H1 (cell line): ENCODE measurements around the gene RNF26. TPM values are rescaled to one million over a fixed set of nuclear protein-coding genes. Genes with fewer than 3 reads are reported as not detected.

ENCODE experiments used
- CTCF ChIA-PET: fragments of 300-600 bp; sonication (Branson Sonifier 250); formaldehyde crosslinking; loops from one replicate; lab custom pipeline; 2021; ENCODE audit not compliant: partially characterized antibody; lab: Charles Lee
- POLR2A ChIA-PET: fragments of 300-600 bp; sonication (Branson Sonifier 250); formaldehyde crosslinking; loops from one replicate; lab custom pipeline; 2021; ENCODE audit warnings: inconsistent platforms; ENCODE audit not compliant: partially characterized antibody; lab: Charles Lee
- DNase-seq, 2 experiments: peaks; one replicate each; pipeline versions ENCODE4 v3.0.0 to v3.0.0-alpha.2; 2010 to 2022; ENCODE audit warnings: low spot score in 2 of 2, low read depth in 1 of 2, mixed read lengths in 1 of 2
- FAIRE-seq: peaks from 2 replicates; lab custom pipeline; 2011; peaks lifted over from hg19 to GRCh38; lab: Jason Lieb, UNC
- H2AFZ ChIP-seq: 2 replicates; pipeline ENCODE4 v1.8.1; 2012; ENCODE audit warnings: low read length, inconsistent platforms
- H2AK5ac ChIP-seq: 2 replicates; pipeline ENCODE4 v1.6.1; 2013; ENCODE audit warnings: low read depth, low read length
- H2BK120ac ChIP-seq: replicated peaks from 2 replicates; pipeline ENCODE3; 2013; ENCODE audit warnings: low read depth, low read length, inconsistent platforms
- H2BK12ac ChIP-seq: 2 replicates; pipeline ENCODE4 v1.6.1; 2013; ENCODE audit warnings: low read depth, low read length
- H2BK15ac ChIP-seq: 2 replicates; pipeline ENCODE4 v1.6.1; 2013; ENCODE audit warnings: low read length
- H2BK20ac ChIP-seq: 2 replicates; pipeline ENCODE4 v1.6.1; 2013; ENCODE audit warnings: low read length
- H2BK5ac ChIP-seq: 2 replicates; pipeline ENCODE4 v1.6.1; 2013; ENCODE audit warnings: low read depth, low read length
- H3K14ac ChIP-seq: 2 replicates; pipeline ENCODE4 v1.6.1; 2013; ENCODE audit warnings: inconsistent platforms; ENCODE audit not compliant: insufficient read length
- H3K18ac ChIP-seq: 2 replicates; pipeline ENCODE4 v1.6.1; 2013; ENCODE audit warnings: low read length; ENCODE audit errors: extremely low read depth
- H3K23ac ChIP-seq: 2 replicates; pipeline ENCODE4 v1.6.1; 2013; ENCODE audit warnings: inconsistent platforms; ENCODE audit not compliant: insufficient read length
- H3K23me2 ChIP-seq: 2 replicates; pipeline ENCODE4 v1.6.1; 2013; ENCODE audit warnings: low read depth, low read length
- H3K27ac ChIP-seq: 2 replicates; pipeline ENCODE4 v1.6.1; 2011; ENCODE audit warnings: low read depth, low read length, inconsistent platforms
- H3K27me3 ChIP-seq, 4 experiments: replicated peaks in 1 of 4; 1 replicate in 1 of 4; 2 replicates in 3 of 4; pipeline versions ENCODE4 v1.6.1 to v1.8.1; 2011 to 2013; ENCODE audit warnings: low read length in 3 of 4, mild to moderate bottlenecking in 3 of 4, inconsistent platforms in 2 of 4, mixed read lengths in 2 of 4, moderate library complexity in 1 of 4; ENCODE audit not compliant: control insufficient read depth in 3 of 4, insufficient read depth in 3 of 4; ENCODE audit errors: extremely low read depth in 1 of 4
- H3K36me3 ChIP-seq, 4 experiments: 2 replicates each; pipeline versions ENCODE4 v1.6.1 to v1.8.1; 2011 to 2013; ENCODE audit warnings: mild to moderate bottlenecking in 4 of 4, low read length in 3 of 4, moderate library complexity in 2 of 4, control low read depth in 1 of 4, inconsistent platforms in 1 of 4; ENCODE audit not compliant: insufficient read depth in 4 of 4, control insufficient read depth in 2 of 4
- H3K4ac ChIP-seq: replicated peaks from 2 replicates; pipeline ENCODE3; 2013; ENCODE audit warnings: low read length, low read depth, mixed read lengths, inconsistent platforms; ENCODE audit not compliant: insufficient read length
- H3K4me1 ChIP-seq, 4 experiments: replicated peaks in 1 of 4; 1 replicate in 1 of 4; 2 replicates in 3 of 4; pipeline versions ENCODE4 v1.6.1 to v1.8.1; 2011 to 2013; ENCODE audit warnings: low read length in 3 of 4, inconsistent platforms in 2 of 4, mixed read lengths in 1 of 4; ENCODE audit not compliant: insufficient read depth in 4 of 4, control insufficient read depth in 3 of 4
- H3K4me2 ChIP-seq, 2 experiments: 2 replicates each; pipeline versions ENCODE4 v1.6.1 to v1.8.1; 2011 to 2013; ENCODE audit warnings: low read depth in 2 of 2, low read length in 2 of 2, control low read depth in 1 of 2, inconsistent platforms in 1 of 2, mild to moderate bottlenecking in 1 of 2; ENCODE audit not compliant: insufficient read depth in 1 of 2
- H3K4me3 ChIP-seq, 4 experiments: fragments of 200-600, 300-600 bp in 1 of 4; sonication (generic), shearing (Covaris generic), sonication (Bioruptor Twin) in 1 of 4; 2 replicates each; pipeline versions ENCODE4 v1.5.1 to v1.8.1; 2011 to 2016; ENCODE audit warnings: low read length in 4 of 4, low read depth in 3 of 4, control low read depth in 2 of 4, inconsistent platforms in 2 of 4, mild to moderate bottlenecking in 2 of 4, mixed read lengths in 1 of 4, moderate library complexity in 1 of 4; ENCODE audit not compliant: insufficient read depth in 2 of 4; ENCODE audit errors: extremely low read depth in 1 of 4
- H3K56ac ChIP-seq: replicated peaks from 2 replicates; pipeline ENCODE3; 2013; ENCODE audit warnings: low read depth, mild to moderate bottlenecking, mixed read lengths, low read length, inconsistent platforms; ENCODE audit not compliant: insufficient read length
- H3K79me1 ChIP-seq: 2 replicates; pipeline ENCODE4 v1.6.1; 2013; ENCODE audit warnings: low read depth, low read length, control low read depth
- H3K79me2 ChIP-seq, 2 experiments: 2 replicates each; pipeline versions ENCODE4 v1.6.1 to v1.8.1; 2012 to 2013; ENCODE audit warnings: low read length in 2 of 2, mild to moderate bottlenecking in 2 of 2, inconsistent platforms in 1 of 2; ENCODE audit not compliant: insufficient read depth in 2 of 2, control insufficient read depth in 1 of 2
- H3K9ac ChIP-seq, 4 experiments: replicated peaks in 1 of 4; 1 replicate in 1 of 4; 2 replicates in 3 of 4; pipeline versions ENCODE4 v1.6.1 to v1.8.1; 2011 to 2013; ENCODE audit warnings: low read depth in 3 of 4, low read length in 3 of 4, control low read depth in 2 of 4, mild to moderate bottlenecking in 2 of 4, moderate library complexity in 2 of 4, inconsistent platforms in 1 of 4; ENCODE audit errors: extremely low read depth in 1 of 4
- H3K9me3 ChIP-seq, 2 experiments: 2 replicates each; pipeline versions ENCODE4 v1.6.1 to v1.8.1; 2012 to 2013; ENCODE audit warnings: mild to moderate bottlenecking in 2 of 2, moderate library complexity in 2 of 2, control low read depth in 1 of 2, inconsistent platforms in 1 of 2, low read depth in 1 of 2, low read length in 1 of 2, mixed read lengths in 1 of 2; ENCODE audit not compliant: insufficient read depth in 2 of 2
- H4K20me1 ChIP-seq, 2 experiments: replicated peaks in 1 of 2; 2 replicates each; pipeline versions ENCODE3 to v1.8.1; 2011 to 2013; ENCODE audit warnings: inconsistent platforms in 2 of 2, low read length in 2 of 2, mild to moderate bottlenecking in 1 of 2; ENCODE audit not compliant: insufficient read depth in 2 of 2, control insufficient read depth in 1 of 2
- H4K5ac ChIP-seq: 2 replicates; pipeline ENCODE4 v1.6.1; 2013; ENCODE audit warnings: low read length, low read depth, mixed read lengths, inconsistent platforms; ENCODE audit not compliant: insufficient read length
- H4K8ac ChIP-seq: 2 replicates; pipeline ENCODE4 v1.8.0; 2013; ENCODE audit warnings: mild to moderate bottlenecking, moderate library complexity, low read length, inconsistent platforms; ENCODE audit not compliant: insufficient read depth; ENCODE audit errors: extremely low read depth
- H4K91ac ChIP-seq: replicated peaks from 2 replicates; pipeline ENCODE3; 2013; ENCODE audit warnings: low read length, mixed read lengths, inconsistent platforms; ENCODE audit not compliant: insufficient read length
- RAD21 ChIP-seq, 2 experiments: IDR thresholded peaks in 1 of 2; conservative IDR thresholded peaks in 1 of 2; 2 replicates each; pipeline ENCODE4 v1.6.1; 2011; ENCODE audit warnings: low read depth in 2 of 2, low read length in 2 of 2, improper control_type of control experiment in 1 of 2, inconsistent platforms in 1 of 2, mild to moderate bottlenecking in 1 of 2, moderate library complexity in 1 of 2
- SIN3A ChIP-seq, 2 experiments: IDR thresholded peaks in 1 of 2; conservative IDR thresholded peaks in 1 of 2; 2 replicates each; pipeline ENCODE4 v1.6.1; 2011 to 2012; ENCODE audit warnings: low read length in 2 of 2, improper control_type of control experiment in 1 of 2, low read depth in 1 of 2, mild to moderate bottlenecking in 1 of 2
- YY1 ChIP-seq: IDR thresholded peaks from 2 replicates; pipeline ENCODE4 v1.6.1; 2011; ENCODE audit warnings: low read depth, mild to moderate bottlenecking, low read length
- WGBS, 2 experiments: shearing (Covaris generic) in 1 of 2; methylation state at CpG; one replicate each; pipeline versions ENCODE4 v1.1.6 to v1.1.7; 2013 to 2015; ENCODE audit warnings: low lambda C conversion rate in 2 of 2, mixed read lengths in 2 of 2, inconsistent platforms in 1 of 2, low coverage in 1 of 2, missing lambda C conversion rate in 1 of 2; ENCODE audit not compliant: insufficient replicate concordance in 2 of 2, insufficient coverage in 1 of 2, insufficient read length in 1 of 2; ENCODE audit errors: extremely low coverage in 1 of 2, missing lambda C conversion rate in 1 of 2; 5-methylcytosine and 5-hydroxymethylcytosine counted together
- polyA plus RNA-seq, 7 experiments: library from polyadenylated mRNA; depleted of rRNA in 3 of 7; stranded (reverse) in 5 of 7; unstranded in 2 of 7; fragments of >200 nt in 5 of 7; fragments of 200-250 nt in 2 of 7; gene quantifications; 1 replicate in 5 of 7; 2 replicates in 1 of 7; 4 replicates in 1 of 7; pipeline versions ENCODE4 v1.2.1 to v1.2.3, GENCODE V29; 2011 to 2013; ENCODE audit warnings: missing spikeins in 2 of 7, mixed read lengths in 2 of 7
- total RNA-seq: library from RNA; stranded (reverse); fragmentation: NEBNext Ultra II Directional; extraction: Animal tissue kit (Norgen Biotek cat#: 25700); gene quantifications from 2 replicates; pipeline ENCODE4 v1.2.1, GENCODE V29; 2021
- TF ChIP-seq, protein P1 (sequence below): IDR thresholded peaks from 2 replicates; pipeline ENCODE4 v1.6.1; 2012; ENCODE audit warnings: low read length, inconsistent platforms
- TF ChIP-seq, protein P2 (sequence below), 3 experiments: IDR thresholded peaks; 1 replicate in 2 of 3; 2 replicates in 1 of 3; pipeline versions ENCODE4 v1.5.1 to v1.6.1; 2011; ENCODE audit warnings: low read length in 3 of 3, mild to moderate bottlenecking in 3 of 3, inconsistent platforms in 2 of 3, low read depth in 1 of 3, moderate library complexity in 1 of 3; ENCODE audit not compliant: insufficient read depth in 1 of 3; ENCODE audit errors: control extremely low read depth in 1 of 3

RNF26 gene
- total and polyA plus RNA-seq, 2 of the 8 experiments (the other 6 are each of a cell fraction or from before 2014, with no cell fraction given), result 82.7 to 84.0 TPM

DNA sequence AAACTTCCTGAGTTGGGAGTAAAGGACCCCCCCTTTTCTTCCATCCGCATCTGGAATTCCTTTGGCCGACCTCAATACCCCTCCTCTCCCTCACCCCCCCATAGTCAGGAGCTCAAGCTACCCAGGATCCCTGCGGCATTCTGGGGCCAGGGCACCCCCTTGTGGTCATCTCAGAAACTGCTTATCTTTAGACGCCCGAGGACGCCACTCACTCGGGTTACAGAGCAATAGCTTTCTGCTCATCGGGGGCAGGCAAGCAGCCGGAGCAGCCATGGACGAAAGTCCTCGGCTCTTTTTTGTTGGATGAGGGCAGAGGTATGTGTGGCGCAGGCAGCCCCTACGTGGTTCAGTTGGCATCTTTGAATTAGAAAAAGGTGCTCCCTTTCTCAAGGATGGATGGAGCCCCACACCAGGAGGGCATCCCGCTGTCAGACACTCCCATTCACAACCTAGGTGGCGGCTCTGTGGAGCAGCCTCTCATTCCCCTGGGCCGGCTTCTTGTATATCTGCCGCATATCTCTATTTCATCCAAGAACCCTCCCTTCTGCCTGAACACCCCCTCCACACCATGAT is 4.1 kb downstream of the RNF26 start:
- POLR2A ChIA-PET, result interaction anchor here (0.9 to 3.4 kb wide), 17 partner anchors 10 to 254 kb away, joined by 3 to 29 read pairs (median 5); partner anchors contain the start of genes DPAGT1, HMBS and MCAM
- H3K79me2 ChIP-seq, result peaks cover 5 to 26% of the 10 kb centered on the region in 2 experiments; a peak in 3 of 4 replicates
- TF ChIP-seq YY1 (peak; percentile 31; the same call in 1 of the 2 replicates), RAD21 (IDR thresholded peaks at IDR 0.05 in 1 of 2, conservative IDR thresholded peaks at IDR 0.05 in 1 of 2; ENCODE audit: low read depth in 2 of 2, low read length in 2 of 2) (peak; percentile 68 to 77), SIN3A (conservative IDR thresholded peaks at IDR 0.05 in 1 of 2, IDR thresholded peaks at IDR 0.05 in 1 of 2; ENCODE audit: low read depth in 1 of 2, low read length in 2 of 2) (0 out of 4 replicates have a peak, but pooled peaks of 1 of the 2 experiments have one; percentile 46)
- TF ChIP-seq, protein P1, sequence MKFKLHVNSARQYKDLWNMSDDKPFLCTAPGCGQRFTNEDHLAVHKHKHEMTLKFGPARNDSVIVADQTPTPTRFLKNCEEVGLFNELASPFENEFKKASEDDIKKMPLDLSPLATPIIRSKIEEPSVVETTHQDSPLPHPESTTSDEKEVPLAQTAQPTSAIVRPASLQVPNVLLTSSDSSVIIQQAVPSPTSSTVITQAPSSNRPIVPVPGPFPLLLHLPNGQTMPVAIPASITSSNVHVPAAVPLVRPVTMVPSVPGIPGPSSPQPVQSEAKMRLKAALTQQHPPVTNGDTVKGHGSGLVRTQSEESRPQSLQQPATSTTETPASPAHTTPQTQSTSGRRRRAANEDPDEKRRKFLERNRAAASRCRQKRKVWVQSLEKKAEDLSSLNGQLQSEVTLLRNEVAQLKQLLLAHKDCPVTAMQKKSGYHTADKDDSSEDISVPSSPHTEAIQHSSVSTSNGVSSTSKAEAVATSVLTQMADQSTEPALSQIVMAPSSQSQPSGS, result 0 out of 2 replicates have a peak, but pooled peaks have one; percentile 13
- TF ChIP-seq, protein P2, sequence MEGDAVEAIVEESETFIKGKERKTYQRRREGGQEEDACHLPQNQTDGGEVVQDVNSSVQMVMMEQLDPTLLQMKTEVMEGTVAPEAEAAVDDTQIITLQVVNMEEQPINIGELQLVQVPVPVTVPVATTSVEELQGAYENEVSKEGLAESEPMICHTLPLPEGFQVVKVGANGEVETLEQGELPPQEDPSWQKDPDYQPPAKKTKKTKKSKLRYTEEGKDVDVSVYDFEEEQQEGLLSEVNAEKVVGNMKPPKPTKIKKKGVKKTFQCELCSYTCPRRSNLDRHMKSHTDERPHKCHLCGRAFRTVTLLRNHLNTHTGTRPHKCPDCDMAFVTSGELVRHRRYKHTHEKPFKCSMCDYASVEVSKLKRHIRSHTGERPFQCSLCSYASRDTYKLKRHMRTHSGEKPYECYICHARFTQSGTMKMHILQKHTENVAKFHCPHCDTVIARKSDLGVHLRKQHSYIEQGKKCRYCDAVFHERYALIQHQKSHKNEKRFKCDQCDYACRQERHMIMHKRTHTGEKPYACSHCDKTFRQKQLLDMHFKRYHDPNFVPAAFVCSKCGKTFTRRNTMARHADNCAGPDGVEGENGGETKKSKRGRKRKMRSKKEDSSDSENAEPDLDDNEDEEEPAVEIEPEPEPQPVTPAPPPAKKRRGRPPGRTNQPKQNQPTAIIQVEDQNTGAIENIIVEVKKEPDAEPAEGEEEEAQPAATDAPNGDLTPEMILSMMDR (IDR thresholded peaks at IDR 0.05; ENCODE audit: control extremely low read depth in 1 of 3, insufficient read depth in 1 of 3, low read depth in 1 of 3, low read length in 3 of 3), result peak in 2 of 3 experiments; percentile 85 to 89; a peak in 3 of 4 replicates

More for the DNA sequence above, 4.1 kb downstream of the RNF26 start:
- Histone ChIP-seq H3K18ac (peak overlapping the region; percentile 88), H2BK12ac (no peak overlapping the region), H3K79me1 (peaks cover 12% of the 10 kb centered on the region), H4K8ac (no peak overlapping the region), H2BK15ac (no peak overlapping the region; the same call in 1 of the 2 replicates), H3K27ac (peak overlapping the region; percentile 2; the same call in 1 of the 2 replicates), H3K4me1 (peaks cover 5 to 38% (median 28%) of the 10 kb centered on the region in 4 experiments), H3K36me3 (peaks cover 0 to 6% (median 2%) of the 10 kb centered on the region in 4 experiments; a peak in 1 of 8 replicates), H2AK5ac (no peak overlapping the region), H4K91ac (no peak overlapping the region), H3K14ac (no peak overlapping the region), H3K9me3 (no peaks in the 10 kb centered on the region), H3K27me3 (peaks cover 12 to 42% (median 33%) of the 10 kb centered on the region in 4 experiments), H2BK120ac (peak overlapping the region; percentile 72), H2BK5ac (peak overlapping the region; percentile 76; the same call in 1 of the 2 replicates), H2BK20ac (no peak overlapping the region), H3K56ac (no peak overlapping the region), H3K9ac (no peak overlapping the region), H3K4me3 (peak overlapping the region; percentile 8 to 69 (median 38); a peak in 6 of 8 replicates), H4K20me1 (peaks cover 3 to 16% of the 10 kb centered on the region in 2 experiments), H4K5ac (peak overlapping the region; percentile 70), H2AFZ (no peak overlapping the region), H3K23me2 (peaks cover 20% of the 10 kb centered on the region; the same call in 1 of the 2 replicates), H3K23ac (no peak overlapping the region), H3K4me2 (peak overlapping the region; percentile 56 to 76), H3K4ac (no peak overlapping the region)
- WGBS, 2 experiments, result 9% methylated on average over 17 of the region's 17 CpGs; no CpG with 5 or more reads in 1 of the 2 experiments
- FAIRE-seq (peak; percentile 28), DNase-seq (peak in 1 of 2 experiments; percentile 92)
- CTCF ChIA-PET, result interaction anchor here (0.6 to 20.0 kb wide), 33 partner anchors 12 to 751 kb away, joined by 3 to 463 read pairs (median 4); partner anchors contain the start of genes CBL, MCAM, NLRX1 and USP2
